ENCODE results near the gene AKT1S1. TPM values are rescaled to one million over a fixed set of nuclear protein-coding genes. Genes with fewer than 3 reads are reported as not detected.

AKT1S1 gene
- total and polyA plus RNA-seq, 2 of the 13 experiments (the other 11 are each of a cell fraction or from before 2014, with no cell fraction given) = 13.5 to 27.8 TPM

DNA sequence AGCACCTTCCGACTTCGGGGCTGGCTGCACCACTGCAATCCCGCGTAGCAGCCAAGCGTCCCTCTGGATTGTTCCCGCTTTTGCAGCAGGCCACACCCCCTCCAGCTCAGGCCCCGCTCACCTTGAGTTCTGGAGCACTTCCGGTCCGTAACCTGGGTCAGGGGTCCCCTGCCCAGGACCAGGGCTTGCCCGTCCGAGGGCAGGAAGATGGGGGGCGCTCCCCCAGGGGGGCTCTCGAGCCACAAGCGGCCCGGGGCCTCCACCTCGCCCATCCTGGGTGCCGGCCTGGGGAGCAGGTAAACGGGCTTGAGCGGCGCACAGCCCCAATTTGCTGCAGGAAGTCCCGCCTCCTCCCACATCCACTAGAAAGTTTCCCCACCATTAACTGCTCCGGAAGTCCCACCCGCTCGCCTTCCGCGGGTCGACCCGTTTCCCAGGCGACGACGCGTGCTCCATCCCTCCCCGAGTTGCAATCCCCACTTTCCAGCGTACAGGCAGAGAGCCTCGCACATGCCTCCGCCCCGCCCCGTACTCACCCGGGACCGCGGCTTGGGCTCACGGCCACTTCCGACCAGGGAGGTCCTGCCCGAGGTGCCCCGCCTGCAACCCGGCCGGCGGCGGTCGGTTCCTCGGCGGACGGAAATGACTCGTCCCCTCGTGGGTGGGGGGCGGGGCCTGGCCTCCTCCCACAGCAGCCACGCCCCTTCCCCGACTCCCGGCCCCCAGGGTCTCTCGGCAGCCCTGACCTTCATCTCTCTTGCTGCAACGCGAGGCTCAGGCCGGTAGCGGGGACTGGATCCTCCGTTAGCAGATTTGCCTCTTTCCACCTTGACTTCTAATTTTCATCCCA is 10.0 kb downstream of the AKT1S1 start, which contains the start of gene PNKP (continued):
- TF ChIP-seq, protein P1, sequence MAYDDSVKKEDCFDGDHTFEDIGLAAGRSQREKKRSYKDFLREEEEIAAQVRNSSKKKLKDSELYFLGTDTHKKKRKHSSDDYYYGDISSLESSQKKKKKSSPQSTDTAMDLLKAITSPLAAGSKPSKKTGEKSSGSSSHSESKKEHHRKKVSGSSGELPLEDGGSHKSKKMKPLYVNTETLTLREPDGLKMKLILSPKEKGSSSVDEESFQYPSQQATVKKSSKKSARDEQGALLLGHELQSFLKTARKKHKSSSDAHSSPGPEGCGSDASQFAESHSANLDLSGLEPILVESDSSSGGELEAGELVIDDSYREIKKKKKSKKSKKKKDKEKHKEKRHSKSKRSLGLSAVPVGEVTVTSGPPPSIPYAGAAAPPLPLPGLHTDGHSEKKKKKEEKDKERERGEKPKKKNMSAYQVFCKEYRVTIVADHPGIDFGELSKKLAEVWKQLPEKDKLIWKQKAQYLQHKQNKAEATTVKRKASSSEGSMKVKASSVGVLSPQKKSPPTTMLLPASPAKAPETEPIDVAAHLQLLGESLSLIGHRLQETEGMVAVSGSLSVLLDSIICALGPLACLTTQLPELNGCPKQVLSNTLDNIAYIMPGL (CRISPR knock-in tag; IDR thresholded peaks at IDR 0.05; ENCODE audit: borderline replicate concordance in 1 of 2, low read depth in 1 of 2) = peak; percentile 43 to 67; a peak in 2 of 4 replicates
- TF ChIP-seq, protein P2, sequence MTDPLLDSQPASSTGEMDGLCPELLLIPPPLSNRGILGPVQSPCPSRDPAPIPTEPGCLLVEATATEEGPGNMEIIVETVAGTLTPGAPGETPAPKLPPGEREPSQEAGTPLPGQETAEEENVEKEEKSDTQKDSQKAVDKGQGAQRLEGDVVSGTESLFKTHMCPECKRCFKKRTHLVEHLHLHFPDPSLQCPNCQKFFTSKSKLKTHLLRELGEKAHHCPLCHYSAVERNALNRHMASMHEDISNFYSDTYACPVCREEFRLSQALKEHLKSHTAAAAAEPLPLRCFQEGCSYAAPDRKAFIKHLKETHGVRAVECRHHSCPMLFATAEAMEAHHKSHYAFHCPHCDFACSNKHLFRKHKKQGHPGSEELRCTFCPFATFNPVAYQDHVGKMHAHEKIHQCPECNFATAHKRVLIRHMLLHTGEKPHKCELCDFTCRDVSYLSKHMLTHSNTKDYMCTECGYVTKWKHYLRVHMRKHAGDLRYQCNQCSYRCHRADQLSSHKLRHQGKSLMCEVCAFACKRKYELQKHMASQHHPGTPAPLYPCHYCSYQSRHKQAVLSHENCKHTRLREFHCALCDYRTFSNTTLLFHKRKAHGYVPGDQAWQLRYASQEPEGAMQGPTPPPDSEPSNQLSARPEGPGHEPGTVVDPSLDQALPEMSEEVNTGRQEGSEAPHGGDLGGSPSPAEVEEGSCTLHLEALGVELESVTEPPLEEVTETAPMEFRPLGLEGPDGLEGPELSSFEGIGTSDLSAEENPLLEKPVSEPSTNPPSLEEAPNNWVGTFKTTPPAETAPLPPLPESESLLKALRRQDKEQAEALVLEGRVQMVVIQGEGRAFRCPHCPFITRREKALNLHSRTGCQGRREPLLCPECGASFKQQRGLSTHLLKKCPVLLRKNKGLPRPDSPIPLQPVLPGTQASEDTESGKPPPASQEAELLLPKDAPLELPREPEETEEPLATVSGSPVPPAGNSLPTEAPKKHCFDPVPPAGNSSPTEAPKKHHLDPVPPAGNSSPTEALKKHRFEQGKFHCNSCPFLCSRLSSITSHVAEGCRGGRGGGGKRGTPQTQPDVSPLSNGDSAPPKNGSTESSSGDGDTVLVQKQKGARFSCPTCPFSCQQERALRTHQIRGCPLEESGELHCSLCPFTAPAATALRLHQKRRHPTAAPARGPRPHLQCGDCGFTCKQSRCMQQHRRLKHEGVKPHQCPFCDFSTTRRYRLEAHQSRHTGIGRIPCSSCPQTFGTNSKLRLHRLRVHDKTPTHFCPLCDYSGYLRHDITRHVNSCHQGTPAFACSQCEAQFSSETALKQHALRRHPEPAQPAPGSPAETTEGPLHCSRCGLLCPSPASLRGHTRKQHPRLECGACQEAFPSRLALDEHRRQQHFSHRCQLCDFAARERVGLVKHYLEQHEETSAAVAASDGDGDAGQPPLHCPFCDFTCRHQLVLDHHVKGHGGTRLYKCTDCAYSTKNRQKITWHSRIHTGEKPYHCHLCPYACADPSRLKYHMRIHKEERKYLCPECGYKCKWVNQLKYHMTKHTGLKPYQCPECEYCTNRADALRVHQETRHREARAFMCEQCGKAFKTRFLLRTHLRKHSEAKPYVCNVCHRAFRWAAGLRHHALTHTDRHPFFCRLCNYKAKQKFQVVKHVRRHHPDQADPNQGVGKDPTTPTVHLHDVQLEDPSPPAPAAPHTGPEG (CRISPR knock-in tag; IDR thresholded peaks at IDR 0.05) = no peak
- TF ChIP-seq, protein P3, sequence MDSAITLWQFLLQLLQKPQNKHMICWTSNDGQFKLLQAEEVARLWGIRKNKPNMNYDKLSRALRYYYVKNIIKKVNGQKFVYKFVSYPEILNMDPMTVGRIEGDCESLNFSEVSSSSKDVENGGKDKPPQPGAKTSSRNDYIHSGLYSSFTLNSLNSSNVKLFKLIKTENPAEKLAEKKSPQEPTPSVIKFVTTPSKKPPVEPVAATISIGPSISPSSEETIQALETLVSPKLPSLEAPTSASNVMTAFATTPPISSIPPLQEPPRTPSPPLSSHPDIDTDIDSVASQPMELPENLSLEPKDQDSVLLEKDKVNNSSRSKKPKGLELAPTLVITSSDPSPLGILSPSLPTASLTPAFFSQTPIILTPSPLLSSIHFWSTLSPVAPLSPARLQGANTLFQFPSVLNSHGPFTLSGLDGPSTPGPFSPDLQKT (CRISPR knock-in tag; IDR thresholded peaks at IDR 0.05; ENCODE audit: borderline replicate concordance) = no peak
- TF ChIP-seq NFIC (IDR thresholded peaks at IDR 0.05; ENCODE audit: low read length) (no peak), BORCS8-MEF2B (CRISPR knock-in tag; IDR thresholded peaks at IDR 0.05) (0 out of 2 replicates have a peak, but pooled peaks have one; percentile 24), NFIB (CRISPR knock-in tag; IDR thresholded peaks at IDR 0.05; ENCODE audit: borderline replicate concordance) (no peak), MIER2 (CRISPR knock-in tag; IDR thresholded peaks at IDR 0.05) (no peak), TP53 (CRISPR knock-in tag; conservative IDR thresholded peaks at IDR 0.05) (no peak), NFE2L1 (CRISPR knock-in tag; IDR thresholded peaks at IDR 0.05; ENCODE audit: borderline replicate concordance) (no peak), ZNF296 (CRISPR knock-in tag; conservative IDR thresholded peaks at IDR 0.05) (no peak)
- TF ChIP-seq, protein P4, sequence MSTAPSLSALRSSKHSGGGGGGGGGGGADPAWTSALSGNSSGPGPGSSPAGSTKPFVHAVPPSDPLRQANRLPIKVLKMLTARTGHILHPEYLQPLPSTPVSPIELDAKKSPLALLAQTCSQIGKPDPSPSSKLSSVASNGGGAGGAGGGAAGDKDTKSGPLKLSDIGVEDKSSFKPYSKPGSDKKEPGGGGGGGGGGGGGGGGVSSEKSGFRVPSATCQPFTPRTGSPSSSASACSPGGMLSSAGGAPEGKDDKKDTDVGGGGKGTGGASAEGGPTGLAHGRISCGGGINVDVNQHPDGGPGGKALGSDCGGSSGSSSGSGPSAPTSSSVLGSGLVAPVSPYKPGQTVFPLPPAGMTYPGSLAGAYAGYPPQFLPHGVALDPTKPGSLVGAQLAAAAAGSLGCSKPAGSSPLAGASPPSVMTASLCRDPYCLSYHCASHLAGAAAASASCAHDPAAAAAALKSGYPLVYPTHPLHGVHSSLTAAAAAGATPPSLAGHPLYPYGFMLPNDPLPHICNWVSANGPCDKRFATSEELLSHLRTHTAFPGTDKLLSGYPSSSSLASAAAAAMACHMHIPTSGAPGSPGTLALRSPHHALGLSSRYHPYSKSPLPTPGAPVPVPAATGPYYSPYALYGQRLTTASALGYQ (CRISPR knock-in tag; IDR thresholded peaks at IDR 0.05) = peak; percentile 55; the same call in 1 of the 2 replicates
- TF ChIP-seq, protein P5, sequence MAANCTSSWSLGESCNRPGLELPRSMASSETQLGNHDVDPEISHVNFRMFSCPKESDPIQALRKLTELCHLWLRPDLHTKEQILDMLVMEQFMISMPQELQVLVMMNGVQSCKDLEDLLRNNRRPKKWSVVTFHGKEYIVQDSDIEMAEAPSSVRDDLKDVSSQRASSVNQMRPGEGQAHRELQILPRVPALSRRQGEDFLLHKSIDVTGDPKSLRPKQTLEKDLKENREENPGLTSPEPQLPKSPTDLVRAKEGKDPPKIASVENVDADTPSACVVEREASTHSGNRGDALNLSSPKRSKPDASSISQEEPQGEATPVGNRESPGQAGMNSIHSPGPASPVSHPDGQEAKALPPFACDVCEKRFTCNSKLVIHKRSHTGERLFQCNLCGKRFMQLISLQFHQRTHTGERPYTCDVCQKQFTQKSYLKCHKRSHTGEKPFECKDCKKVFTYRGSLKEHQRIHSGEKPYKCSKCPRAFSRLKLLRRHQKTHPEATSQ (CRISPR knock-in tag; IDR thresholded peaks at IDR 0.05; ENCODE audit: borderline replicate concordance) = no peak
- TF ChIP-seq, protein P6, sequence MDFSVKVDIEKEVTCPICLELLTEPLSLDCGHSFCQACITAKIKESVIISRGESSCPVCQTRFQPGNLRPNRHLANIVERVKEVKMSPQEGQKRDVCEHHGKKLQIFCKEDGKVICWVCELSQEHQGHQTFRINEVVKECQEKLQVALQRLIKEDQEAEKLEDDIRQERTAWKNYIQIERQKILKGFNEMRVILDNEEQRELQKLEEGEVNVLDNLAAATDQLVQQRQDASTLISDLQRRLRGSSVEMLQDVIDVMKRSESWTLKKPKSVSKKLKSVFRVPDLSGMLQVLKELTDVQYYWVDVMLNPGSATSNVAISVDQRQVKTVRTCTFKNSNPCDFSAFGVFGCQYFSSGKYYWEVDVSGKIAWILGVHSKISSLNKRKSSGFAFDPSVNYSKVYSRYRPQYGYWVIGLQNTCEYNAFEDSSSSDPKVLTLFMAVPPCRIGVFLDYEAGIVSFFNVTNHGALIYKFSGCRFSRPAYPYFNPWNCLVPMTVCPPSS (IDR thresholded peaks at IDR 0.05) = no peak
